Stimulated activated effector memory CD8-positive, alpha-beta T cell treated with anti-CD3 and anti-CD28 coated beads, Interleukin-12 subunit alpha, Interleukin-12 subunit beta, amount 100 ng/mL, for 72 hours (primary cell): Measurements from ENCODE around the gene MBOAT2.
A peak's percentile ranks its signal among the peaks of the same experiment; 100 is the strongest.

Experiments used
- ATAC-seq: fragments of 150-1000 bp; cut with Tn5 transposase; 2 replicates; pipeline ENCODE4 v1.10.0; 2021
- DNase-seq, 2 donors: peaks; one replicate each; pipeline ENCODE4 v3.0.0; 2021 to 2022; ENCODE audit warnings: low spot score in 2 of 2
- H3K27ac Mint-ChIP-seq: one replicate; pipeline ENCODE4 v1.8.0; 2022; ENCODE audit warnings: mild to moderate bottlenecking, mixed read lengths
- H3K36me3 Mint-ChIP-seq: one replicate; pipeline ENCODE4 v1.8.0; 2022; ENCODE audit warnings: mild to moderate bottlenecking, mixed read lengths
- H3K4me1 Mint-ChIP-seq: one replicate; pipeline ENCODE4 v1.8.0; 2022; ENCODE audit warnings: mixed read lengths
- H3K4me3 Mint-ChIP-seq: one replicate; pipeline ENCODE4 v1.8.0; 2022; ENCODE audit warnings: mild to moderate bottlenecking, mixed read lengths
- H3K9me3 Mint-ChIP-seq: one replicate; pipeline ENCODE4 v1.8.0; 2022; ENCODE audit warnings: mixed read lengths

MBOAT2 gene

GRCh38 chr2:8858910-8859309 lies 144.6 kb downstream of the MBOAT2 start:
- no peak overlapping the region for H3K27ac Mint-ChIP-seq
- no peaks in the 10 kb centered on the region for H3K4me1 Mint-ChIP-seq
- no peak overlapping the region for H3K4me3 Mint-ChIP-seq
- DNase-seq (no peak), ATAC-seq (no peak)
- no peaks in the 10 kb centered on the region for H3K9me3 Mint-ChIP-seq
- H3K36me3 Mint-ChIP-seq, result no peaks in the 10 kb centered on the region

GRCh38 chr2:8858264-8858663 lies 145.2 kb downstream of the MBOAT2 start:
- DNase-seq (no peak), ATAC-seq (no peak)
- no peaks in the 10 kb centered on the region for H3K9me3 Mint-ChIP-seq
- H3K4me3 Mint-ChIP-seq, result no peak overlapping the region
- no peaks in the 10 kb centered on the region for H3K4me1 Mint-ChIP-seq
- no peaks in the 10 kb centered on the region for H3K36me3 Mint-ChIP-seq
- no peak overlapping the region for H3K27ac Mint-ChIP-seq

- Mint-ChIP-seq H3K4me1 (no peaks in the 10 kb centered on the region), H3K27ac (no peak overlapping the region), H3K4me3 (no peak overlapping the region), H3K36me3 (no peaks in the 10 kb centered on the region), H3K9me3 (no peaks in the 10 kb centered on the region)
- DNase-seq (no peak), ATAC-seq (no peak)
These were observed 145.8 kb downstream of the MBOAT2 start for GRCh38 chr2:8857709-8858108.

GRCh38 chr2:8856176-8856575 lies 147.3 kb downstream of the MBOAT2 start:
- Mint-ChIP-seq H3K27ac (no peak overlapping the region), H3K36me3 (no peaks in the 10 kb centered on the region), H3K9me3 (no peaks in the 10 kb centered on the region), H3K4me3 (no peak overlapping the region), H3K4me1 (no peaks in the 10 kb centered on the region)
- no peak for ATAC-seq
- DNase-seq, result no peak

GRCh38 chr2:8855010-8855409 lies 148.5 kb downstream of the MBOAT2 start:
- no peak for ATAC-seq
- H3K4me1 Mint-ChIP-seq, result no peaks in the 10 kb centered on the region
- no peak overlapping the region for H3K4me3 Mint-ChIP-seq
- H3K27ac Mint-ChIP-seq, result no peak overlapping the region
- H3K36me3 Mint-ChIP-seq, result no peaks in the 10 kb centered on the region
- H3K9me3 Mint-ChIP-seq, result no peaks in the 10 kb centered on the region
- DNase-seq, result no peak

GRCh38 chr2:8853426-8853825 lies 150.1 kb downstream of the MBOAT2 start:
- H3K4me3 Mint-ChIP-seq, result no peak overlapping the region

GRCh38 chr2:8851811-8852560 lies 151.5 kb downstream of the MBOAT2 start:
- ATAC-seq (peak; percentile 19), DNase-seq (no peak)
- Mint-ChIP-seq H3K27ac (no peak overlapping the region), H3K9me3 (no peaks in the 10 kb centered on the region), H3K4me1 (no peaks in the 10 kb centered on the region), H3K36me3 (no peaks in the 10 kb centered on the region), H3K4me3 (no peak overlapping the region)

More at GRCh38 chr2:8853426-8853825, 150.1 kb downstream of the MBOAT2 start:
- no peak for ATAC-seq
- H3K9me3 Mint-ChIP-seq, result no peaks in the 10 kb centered on the region
- no peaks in the 10 kb centered on the region for H3K4me1 Mint-ChIP-seq
- DNase-seq, result no peak
- H3K27ac Mint-ChIP-seq, result no peak overlapping the region
- no peaks in the 10 kb centered on the region for H3K36me3 Mint-ChIP-seq

GRCh38 chr2:8850845-8851487 lies 152.5 kb downstream of the MBOAT2 start:
- Mint-ChIP-seq H3K4me1 (no peaks in the 10 kb centered on the region), H3K9me3 (no peaks in the 10 kb centered on the region), H3K4me3 (no peak overlapping the region), H3K36me3 (no peaks in the 10 kb centered on the region), H3K27ac (no peak overlapping the region)
- ATAC-seq (no peak), DNase-seq (no peak)

GRCh38 chr2:8849327-8849726 lies 154.2 kb downstream of the MBOAT2 start:
- Mint-ChIP-seq H3K4me1 (no peaks in the 10 kb centered on the region), H3K9me3 (no peaks in the 10 kb centered on the region), H3K4me3 (no peak overlapping the region), H3K36me3 (no peaks in the 10 kb centered on the region), H3K27ac (no peak overlapping the region)
- DNase-seq (no peak), ATAC-seq (no peak)

GRCh38 chr2:8848328-8849100 lies 155.0 kb downstream of the MBOAT2 start:
- DNase-seq (no peak), ATAC-seq (no peak)
- H3K9me3 Mint-ChIP-seq, result no peaks in the 10 kb centered on the region
- H3K4me3 Mint-ChIP-seq, result no peak overlapping the region
- no peaks in the 10 kb centered on the region for H3K36me3 Mint-ChIP-seq
- no peak overlapping the region for H3K27ac Mint-ChIP-seq
- H3K4me1 Mint-ChIP-seq, result no peaks in the 10 kb centered on the region

GRCh38 chr2:8847400-8847799 lies 156.1 kb downstream of the MBOAT2 start:
- Mint-ChIP-seq H3K4me3 (no peak overlapping the region), H3K27ac (no peak overlapping the region), H3K9me3 (no peaks in the 10 kb centered on the region), H3K4me1 (no peaks in the 10 kb centered on the region), H3K36me3 (no peaks in the 10 kb centered on the region)
- ATAC-seq (no peak), DNase-seq (no peak)

- DNase-seq, result no peak
- H3K4me3 Mint-ChIP-seq, result no peak overlapping the region
- no peak overlapping the region for H3K27ac Mint-ChIP-seq
- H3K36me3 Mint-ChIP-seq, result no peaks in the 10 kb centered on the region
- no peak for ATAC-seq
- H3K9me3 Mint-ChIP-seq, result no peaks in the 10 kb centered on the region
- peaks cover 17% of the 10 kb centered on the region for H3K4me1 Mint-ChIP-seq
These were observed 161.6 kb downstream of the MBOAT2 start for GRCh38 chr2:8841932-8842331.

GRCh38 chr2:8840475-8841091 lies 162.9 kb downstream of the MBOAT2 start:
- Mint-ChIP-seq H3K9me3 (no peaks in the 10 kb centered on the region), H3K27ac (no peak overlapping the region), H3K36me3 (no peaks in the 10 kb centered on the region), H3K4me3 (no peak overlapping the region), H3K4me1 (peaks cover 23% of the 10 kb centered on the region)
- no peak for DNase-seq
- ATAC-seq, result no peak

- Mint-ChIP-seq H3K4me1 (peaks cover 35% of the 10 kb centered on the region), H3K27ac (no peak overlapping the region), H3K9me3 (no peaks in the 10 kb centered on the region), H3K36me3 (no peaks in the 10 kb centered on the region), H3K4me3 (no peak overlapping the region)
- ATAC-seq (no peak), DNase-seq (no peak)
These were observed 164.1 kb downstream of the MBOAT2 start for GRCh38 chr2:8839189-8839965.

- Mint-ChIP-seq H3K9me3 (no peaks in the 10 kb centered on the region), H3K27ac (peak overlapping the region; percentile 99), H3K4me1 (peaks cover 43% of the 10 kb centered on the region), H3K36me3 (no peaks in the 10 kb centered on the region), H3K4me3 (peak overlapping the region; percentile 99)
- DNase-seq (no peak), ATAC-seq (peak; percentile 15)
These were observed 165.7 kb downstream of the MBOAT2 start for GRCh38 chr2:8837795-8838140.
